GM12878 (cell line): ENCODE results near the gene PRM3.

Experiments
- BHLHE40 ChIP-seq, 2 experiments: fragments of 450-650 bp in 1 of 2; IDR thresholded peaks; 2 replicates each; pipeline ENCODE4 v1.6.1; 2011 to 2017; ENCODE audit warnings: low read depth in 2 of 2, borderline replicate concordance in 1 of 2, improper control_type of control experiment in 1 of 2, low read length in 1 of 2, mild to moderate bottlenecking in 1 of 2
- EP300 ChIP-seq, 2 experiments: fragments of 150-350 bp in 1 of 2; IDR thresholded peaks; 2 replicates each; pipeline ENCODE4 v1.6.1; 2011 to 2012; ENCODE audit warnings: low read depth in 2 of 2, low read length in 2 of 2, borderline replicate concordance in 1 of 2, improper control_type of control experiment in 1 of 2, inconsistent platforms in 1 of 2; ENCODE audit not compliant: control insufficient read depth in 1 of 2
- POLR2AphosphoS5 ChIP-seq: IDR thresholded peaks from 2 replicates; pipeline ENCODE4 v1.6.1; 2011; ENCODE audit warnings: mild to moderate bottlenecking, low read length, inconsistent platforms
- RAD21 ChIP-seq: IDR thresholded peaks from 2 replicates; pipeline ENCODE4 v1.6.1; 2011; ENCODE audit warnings: mild to moderate bottlenecking, low read depth, low read length, moderate library complexity; ENCODE audit not compliant: insufficient read depth
- RFX5 ChIP-seq: IDR thresholded peaks from 2 replicates; pipeline ENCODE4 v1.6.1; 2011; ENCODE audit warnings: low read depth, low read length, improper control_type of control experiment
- TAF1 ChIP-seq: IDR thresholded peaks from 2 replicates; pipeline ENCODE4 v1.6.1; 2011; ENCODE audit warnings: mild to moderate bottlenecking, low read depth, low read length, borderline replicate concordance
- TF ChIP-seq, protein P1 (sequence below), 3 experiments: IDR thresholded peaks in 2 of 3; conservative IDR thresholded peaks in 1 of 3; 2 replicates each; pipeline ENCODE4 v1.5.1; 2011; ENCODE audit warnings: low read depth in 3 of 3, low read length in 3 of 3, mild to moderate bottlenecking in 3 of 3, control low read depth in 2 of 3, moderate library complexity in 2 of 3, inconsistent platforms in 1 of 3, mixed read lengths in 1 of 3; ENCODE audit not compliant: control insufficient read depth in 2 of 3, insufficient read depth in 1 of 3; ENCODE audit errors: extremely low read depth in 1 of 3
- TF ChIP-seq, protein P2 (sequence below): fragments of 450-650 bp; IDR thresholded peaks from 2 replicates; pipeline ENCODE4 v1.6.1; 2017; ENCODE audit warnings: mild to moderate bottlenecking
- TF ChIP-seq, protein P3 (sequence below): IDR thresholded peaks from 2 replicates; pipeline ENCODE4 v1.6.1; 2011; ENCODE audit warnings: borderline replicate concordance, low read depth, mild to moderate bottlenecking, moderate library complexity, low read length; ENCODE audit not compliant: insufficient read depth, poor library complexity, severe bottlenecking
- TF ChIP-seq, protein P4 (sequence below): fragments of 450-650 bp; IDR thresholded peaks from 2 replicates; pipeline ENCODE4 v1.6.1; 2017; ENCODE audit warnings: antibody characterized with exemption, mild to moderate bottlenecking, moderate library complexity
- TF ChIP-seq, protein P5 (sequence below): IDR thresholded peaks from 2 replicates; pipeline ENCODE4 v1.6.1; 2012; ENCODE audit warnings: mild to moderate bottlenecking, low read depth, low read length

DNA sequence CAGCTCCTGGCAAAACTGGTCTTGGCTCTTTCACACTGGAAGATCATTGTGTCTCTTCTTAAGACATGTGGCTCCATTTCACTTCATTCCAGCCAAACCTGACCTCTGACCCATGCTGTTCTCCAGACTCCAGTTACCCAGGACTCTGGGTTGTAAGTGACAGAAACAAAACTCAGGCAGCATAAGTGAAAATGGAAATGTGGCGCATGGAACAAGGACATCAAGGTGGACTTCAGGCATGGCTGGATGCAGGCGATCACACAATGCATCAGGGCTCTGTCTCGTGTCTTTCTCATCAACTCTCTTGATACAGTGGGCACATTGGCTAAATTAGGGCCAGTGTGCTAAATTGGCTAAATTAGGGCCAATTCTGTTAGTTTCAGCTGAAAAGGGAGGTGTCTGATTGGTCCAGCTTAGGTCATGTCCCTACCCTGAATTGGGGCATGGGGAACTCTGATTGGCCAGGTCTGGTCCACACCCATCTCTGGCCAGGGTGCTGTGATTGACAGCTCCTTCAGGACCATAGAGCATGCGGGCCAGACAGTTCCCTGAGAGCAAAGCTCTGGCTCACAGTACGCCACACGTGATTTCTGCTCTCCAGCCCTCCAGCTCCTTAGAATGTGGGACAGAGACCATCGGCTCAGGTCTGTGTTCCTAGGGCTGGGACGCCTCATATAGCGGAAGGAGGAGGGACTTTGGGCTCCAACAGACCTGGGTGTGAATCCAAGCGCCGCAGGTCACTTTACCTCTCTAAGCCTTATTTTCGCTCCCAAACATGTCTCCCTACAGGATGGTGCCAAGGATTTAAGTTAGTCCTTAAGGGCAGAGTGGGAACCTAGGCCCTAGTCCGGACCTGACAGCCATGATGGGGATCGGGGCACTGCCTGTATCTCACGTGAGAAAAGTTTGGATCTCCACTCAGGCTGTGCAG lies 34.9 kb downstream of the PRM3 start:
- TF ChIP-seq, protein P1, sequence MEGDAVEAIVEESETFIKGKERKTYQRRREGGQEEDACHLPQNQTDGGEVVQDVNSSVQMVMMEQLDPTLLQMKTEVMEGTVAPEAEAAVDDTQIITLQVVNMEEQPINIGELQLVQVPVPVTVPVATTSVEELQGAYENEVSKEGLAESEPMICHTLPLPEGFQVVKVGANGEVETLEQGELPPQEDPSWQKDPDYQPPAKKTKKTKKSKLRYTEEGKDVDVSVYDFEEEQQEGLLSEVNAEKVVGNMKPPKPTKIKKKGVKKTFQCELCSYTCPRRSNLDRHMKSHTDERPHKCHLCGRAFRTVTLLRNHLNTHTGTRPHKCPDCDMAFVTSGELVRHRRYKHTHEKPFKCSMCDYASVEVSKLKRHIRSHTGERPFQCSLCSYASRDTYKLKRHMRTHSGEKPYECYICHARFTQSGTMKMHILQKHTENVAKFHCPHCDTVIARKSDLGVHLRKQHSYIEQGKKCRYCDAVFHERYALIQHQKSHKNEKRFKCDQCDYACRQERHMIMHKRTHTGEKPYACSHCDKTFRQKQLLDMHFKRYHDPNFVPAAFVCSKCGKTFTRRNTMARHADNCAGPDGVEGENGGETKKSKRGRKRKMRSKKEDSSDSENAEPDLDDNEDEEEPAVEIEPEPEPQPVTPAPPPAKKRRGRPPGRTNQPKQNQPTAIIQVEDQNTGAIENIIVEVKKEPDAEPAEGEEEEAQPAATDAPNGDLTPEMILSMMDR (IDR thresholded peaks at IDR 0.05 in 2 of 3, conservative IDR thresholded peaks at IDR 0.05 in 1 of 3; ENCODE audit: control insufficient read depth in 2 of 3, extremely low read depth in 1 of 3, insufficient read depth in 1 of 3, low read depth in 3 of 3, low read length in 3 of 3) = no peak
- TF ChIP-seq EP300 (IDR thresholded peaks at IDR 0.05; ENCODE audit: borderline replicate concordance in 1 of 2, control insufficient read depth in 1 of 2, low read depth in 2 of 2, low read length in 2 of 2) (no peak), RFX5 (no peak), BHLHE40 (IDR thresholded peaks at IDR 0.05; ENCODE audit: borderline replicate concordance in 1 of 2, low read depth in 2 of 2, low read length in 1 of 2) (no peak), POLR2AphosphoS5 (no peak), RAD21 (no peak), TAF1 (no peak)
- TF ChIP-seq, protein P2, sequence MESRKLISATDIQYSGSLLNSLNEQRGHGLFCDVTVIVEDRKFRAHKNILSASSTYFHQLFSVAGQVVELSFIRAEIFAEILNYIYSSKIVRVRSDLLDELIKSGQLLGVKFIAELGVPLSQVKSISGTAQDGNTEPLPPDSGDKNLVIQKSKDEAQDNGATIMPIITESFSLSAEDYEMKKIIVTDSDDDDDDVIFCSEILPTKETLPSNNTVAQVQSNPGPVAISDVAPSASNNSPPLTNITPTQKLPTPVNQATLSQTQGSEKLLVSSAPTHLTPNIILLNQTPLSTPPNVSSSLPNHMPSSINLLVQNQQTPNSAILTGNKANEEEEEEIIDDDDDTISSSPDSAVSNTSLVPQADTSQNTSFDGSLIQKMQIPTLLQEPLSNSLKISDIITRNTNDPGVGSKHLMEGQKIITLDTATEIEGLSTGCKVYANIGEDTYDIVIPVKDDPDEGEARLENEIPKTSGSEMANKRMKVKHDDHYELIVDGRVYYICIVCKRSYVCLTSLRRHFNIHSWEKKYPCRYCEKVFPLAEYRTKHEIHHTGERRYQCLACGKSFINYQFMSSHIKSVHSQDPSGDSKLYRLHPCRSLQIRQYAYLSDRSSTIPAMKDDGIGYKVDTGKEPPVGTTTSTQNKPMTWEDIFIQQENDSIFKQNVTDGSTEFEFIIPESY = no peak
- TF ChIP-seq, protein P3, sequence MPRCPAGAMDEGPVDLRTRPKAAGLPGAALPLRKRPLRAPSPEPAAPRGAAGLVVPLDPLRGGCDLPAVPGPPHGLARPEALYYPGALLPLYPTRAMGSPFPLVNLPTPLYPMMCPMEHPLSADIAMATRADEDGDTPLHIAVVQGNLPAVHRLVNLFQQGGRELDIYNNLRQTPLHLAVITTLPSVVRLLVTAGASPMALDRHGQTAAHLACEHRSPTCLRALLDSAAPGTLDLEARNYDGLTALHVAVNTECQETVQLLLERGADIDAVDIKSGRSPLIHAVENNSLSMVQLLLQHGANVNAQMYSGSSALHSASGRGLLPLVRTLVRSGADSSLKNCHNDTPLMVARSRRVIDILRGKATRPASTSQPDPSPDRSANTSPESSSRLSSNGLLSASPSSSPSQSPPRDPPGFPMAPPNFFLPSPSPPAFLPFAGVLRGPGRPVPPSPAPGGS = no peak
- TF ChIP-seq, protein P4, sequence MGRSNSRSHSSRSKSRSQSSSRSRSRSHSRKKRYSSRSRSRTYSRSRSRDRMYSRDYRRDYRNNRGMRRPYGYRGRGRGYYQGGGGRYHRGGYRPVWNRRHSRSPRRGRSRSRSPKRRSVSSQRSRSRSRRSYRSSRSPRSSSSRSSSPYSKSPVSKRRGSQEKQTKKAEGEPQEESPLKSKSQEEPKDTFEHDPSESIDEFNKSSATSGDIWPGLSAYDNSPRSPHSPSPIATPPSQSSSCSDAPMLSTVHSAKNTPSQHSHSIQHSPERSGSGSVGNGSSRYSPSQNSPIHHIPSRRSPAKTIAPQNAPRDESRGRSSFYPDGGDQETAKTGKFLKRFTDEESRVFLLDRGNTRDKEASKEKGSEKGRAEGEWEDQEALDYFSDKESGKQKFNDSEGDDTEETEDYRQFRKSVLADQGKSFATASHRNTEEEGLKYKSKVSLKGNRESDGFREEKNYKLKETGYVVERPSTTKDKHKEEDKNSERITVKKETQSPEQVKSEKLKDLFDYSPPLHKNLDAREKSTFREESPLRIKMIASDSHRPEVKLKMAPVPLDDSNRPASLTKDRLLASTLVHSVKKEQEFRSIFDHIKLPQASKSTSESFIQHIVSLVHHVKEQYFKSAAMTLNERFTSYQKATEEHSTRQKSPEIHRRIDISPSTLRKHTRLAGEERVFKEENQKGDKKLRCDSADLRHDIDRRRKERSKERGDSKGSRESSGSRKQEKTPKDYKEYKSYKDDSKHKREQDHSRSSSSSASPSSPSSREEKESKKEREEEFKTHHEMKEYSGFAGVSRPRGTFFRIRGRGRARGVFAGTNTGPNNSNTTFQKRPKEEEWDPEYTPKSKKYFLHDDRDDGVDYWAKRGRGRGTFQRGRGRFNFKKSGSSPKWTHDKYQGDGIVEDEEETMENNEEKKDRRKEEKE = no peak
- TF ChIP-seq, protein P5, sequence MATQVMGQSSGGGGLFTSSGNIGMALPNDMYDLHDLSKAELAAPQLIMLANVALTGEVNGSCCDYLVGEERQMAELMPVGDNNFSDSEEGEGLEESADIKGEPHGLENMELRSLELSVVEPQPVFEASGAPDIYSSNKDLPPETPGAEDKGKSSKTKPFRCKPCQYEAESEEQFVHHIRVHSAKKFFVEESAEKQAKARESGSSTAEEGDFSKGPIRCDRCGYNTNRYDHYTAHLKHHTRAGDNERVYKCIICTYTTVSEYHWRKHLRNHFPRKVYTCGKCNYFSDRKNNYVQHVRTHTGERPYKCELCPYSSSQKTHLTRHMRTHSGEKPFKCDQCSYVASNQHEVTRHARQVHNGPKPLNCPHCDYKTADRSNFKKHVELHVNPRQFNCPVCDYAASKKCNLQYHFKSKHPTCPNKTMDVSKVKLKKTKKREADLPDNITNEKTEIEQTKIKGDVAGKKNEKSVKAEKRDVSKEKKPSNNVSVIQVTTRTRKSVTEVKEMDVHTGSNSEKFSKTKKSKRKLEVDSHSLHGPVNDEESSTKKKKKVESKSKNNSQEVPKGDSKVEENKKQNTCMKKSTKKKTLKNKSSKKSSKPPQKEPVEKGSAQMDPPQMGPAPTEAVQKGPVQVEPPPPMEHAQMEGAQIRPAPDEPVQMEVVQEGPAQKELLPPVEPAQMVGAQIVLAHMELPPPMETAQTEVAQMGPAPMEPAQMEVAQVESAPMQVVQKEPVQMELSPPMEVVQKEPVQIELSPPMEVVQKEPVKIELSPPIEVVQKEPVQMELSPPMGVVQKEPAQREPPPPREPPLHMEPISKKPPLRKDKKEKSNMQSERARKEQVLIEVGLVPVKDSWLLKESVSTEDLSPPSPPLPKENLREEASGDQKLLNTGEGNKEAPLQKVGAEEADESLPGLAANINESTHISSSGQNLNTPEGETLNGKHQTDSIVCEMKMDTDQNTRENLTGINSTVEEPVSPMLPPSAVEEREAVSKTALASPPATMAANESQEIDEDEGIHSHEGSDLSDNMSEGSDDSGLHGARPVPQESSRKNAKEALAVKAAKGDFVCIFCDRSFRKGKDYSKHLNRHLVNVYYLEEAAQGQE = no peak
